ENCODE results near the gene LHX2.

The LHX2 gene

GRCh38 chr9:124066783-124067577, 55.4 kb downstream of the LHX2 start:
- DNase-seq: no peak

DNA sequence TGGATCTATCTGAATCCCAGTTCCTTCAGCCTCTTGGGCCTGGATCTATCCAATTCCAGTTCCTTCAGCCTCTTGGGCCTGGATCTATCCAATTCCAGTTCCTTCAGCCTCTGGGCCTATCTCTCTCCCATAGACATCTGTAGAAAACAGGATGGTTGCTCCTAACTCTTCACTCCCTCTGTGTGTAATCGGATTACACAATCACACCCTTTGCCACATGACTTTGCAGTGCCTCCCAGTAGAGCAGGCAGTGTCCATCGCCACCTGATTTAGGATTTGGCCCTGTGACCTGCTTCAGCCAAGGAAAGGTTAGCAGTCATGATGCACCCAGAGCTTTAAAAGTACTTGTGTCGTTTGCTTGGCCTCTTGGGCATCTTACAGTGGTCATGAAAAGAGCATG, 56.7 kb downstream of the LHX2 start:
- no peak for DNase-seq

DNA sequence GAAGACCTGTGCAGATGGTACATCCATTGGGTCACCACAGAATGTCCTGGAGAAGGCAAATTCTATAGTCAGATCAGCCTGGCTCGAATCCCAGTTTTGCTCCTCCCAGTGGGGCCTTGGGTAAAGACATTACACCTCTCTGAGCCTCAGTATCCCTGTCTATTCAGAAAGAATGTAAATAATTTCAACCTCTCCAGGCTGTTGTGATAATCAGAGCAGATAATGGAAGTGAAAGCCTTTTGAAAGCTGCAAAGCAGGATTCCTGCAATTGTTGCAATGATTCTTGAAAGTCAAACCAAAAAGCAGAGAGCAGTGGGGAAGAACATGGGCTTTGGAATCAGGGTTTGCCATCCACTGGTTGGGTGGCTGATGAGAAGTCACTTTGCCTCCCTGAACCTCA, 63.2 kb downstream of the LHX2 start:
- no peak for DNase-seq

- DNase-seq: no peak
These were observed 64.2 kb downstream of the LHX2 start for GRCh38 chr9:124075761-124076160.

- peak in 1 of 14 donors; percentile 22 for DNase-seq
These were observed 66.5 kb downstream of the LHX2 start for GRCh38 chr9:124077915-124078572.

- no peak for DNase-seq
These were observed 67.1 kb downstream of the LHX2 start for GRCh38 chr9:124078641-124079040.

DNA sequence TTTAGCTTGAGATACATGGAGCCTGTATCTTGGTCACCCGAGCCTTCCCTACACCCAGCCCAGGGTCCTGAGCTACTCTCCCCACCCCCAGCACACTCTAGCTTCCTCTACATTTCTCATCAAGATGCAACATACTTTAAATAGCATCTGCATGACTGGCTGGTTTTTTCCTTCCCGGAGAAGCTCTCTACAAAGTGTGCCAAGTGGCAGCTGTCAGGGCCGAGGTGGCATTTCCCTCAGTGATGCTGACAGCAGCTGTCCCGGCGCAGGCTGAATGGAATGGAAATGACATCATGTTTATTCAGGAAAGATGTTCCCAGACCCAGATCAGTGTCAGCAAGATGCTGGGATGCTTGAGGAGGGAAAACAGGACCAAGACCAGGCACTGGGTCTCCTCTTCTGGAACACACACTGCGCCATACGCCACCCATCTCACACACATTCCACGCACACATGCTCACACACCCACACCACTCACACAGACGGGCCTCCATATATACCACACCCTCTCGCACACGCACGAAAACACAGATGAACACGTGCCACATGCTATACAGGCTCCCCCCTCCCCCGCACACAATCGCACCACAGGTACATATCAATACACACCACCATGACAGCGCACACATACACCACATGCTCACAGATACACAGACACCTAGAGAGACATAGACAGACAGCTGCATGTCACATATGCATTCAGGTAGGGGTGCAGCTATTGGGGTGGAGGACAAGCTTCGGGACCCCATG, 67.8 kb downstream of the LHX2 start:
- peak in 1 of 14 donors; percentile 4 for DNase-seq

DNA sequence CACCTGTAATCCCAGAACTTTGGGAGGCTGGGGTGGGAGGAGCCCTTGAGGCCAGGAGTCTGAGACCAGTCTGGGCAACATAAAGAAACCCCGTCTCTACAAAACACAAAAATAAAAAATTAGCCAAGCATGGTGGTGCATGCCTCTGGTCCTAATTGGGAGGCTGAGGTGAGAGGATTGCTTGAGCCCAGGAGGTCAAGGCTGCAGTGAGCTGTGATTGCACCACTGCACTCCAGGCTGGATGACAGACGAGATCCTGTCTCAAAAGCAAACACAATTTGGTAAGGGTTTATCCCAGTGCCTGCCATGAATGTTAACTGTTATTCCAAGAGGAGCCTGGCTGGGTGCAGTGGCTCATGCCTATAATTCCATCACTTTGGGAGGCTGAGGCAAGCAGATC, 71.1 kb downstream of the LHX2 start:
- no peak for DNase-seq

All from C1 segment of cervical spinal cord (tissue), 14 donors.